ENCODE measurements around the gene ATP5MK. TPM values are rescaled to one million over a fixed set of nuclear protein-coding genes. Genes with fewer than 3 reads are reported as not detected.

The ATP5MK gene
- polyA plus RNA-seq, 1 of the 3 experiments (the other 2 are of a cell fraction) = 408 TPM

DNA sequence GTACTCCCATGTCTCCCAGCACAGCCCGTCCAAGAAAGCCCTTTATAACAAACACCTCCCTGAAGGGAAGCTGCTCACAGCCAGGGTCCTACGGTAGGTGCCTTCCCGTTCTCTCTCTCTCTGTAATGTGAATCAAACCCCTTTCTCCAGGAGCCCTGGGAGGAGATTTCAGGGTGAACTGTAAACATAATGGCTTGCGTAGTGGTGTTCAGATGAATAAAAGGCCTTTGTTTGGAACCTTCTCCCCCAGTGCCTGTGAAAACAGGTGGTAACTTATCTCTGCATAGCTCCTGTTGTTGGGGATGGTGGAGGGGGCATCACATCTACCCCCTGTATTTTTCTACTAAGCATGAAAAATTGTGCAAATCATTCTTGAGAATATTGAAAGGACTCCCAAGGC is 43.5 kb upstream of the ATP5MK start:
- Histone ChIP-seq H3K4me2 (no peak overlapping the region), H3F3A (replicated peaks; ENCODE audit: insufficient read depth) (no peaks in the 10 kb centered on the region), H3K9me3 (no peaks in the 10 kb centered on the region), H3K4me1 (ENCODE audit: control insufficient read depth in 1 of 2, insufficient read depth in 2 of 2, low read depth in 1 of 2, low read length in 1 of 2) (no peaks in the 10 kb centered on the region), H3K79me2 (ENCODE audit: insufficient read depth) (no peaks in the 10 kb centered on the region), H3K27me3 (ENCODE audit: insufficient read depth) (no peaks in the 10 kb centered on the region), H2AFZ (ENCODE audit: low read depth) (no peak overlapping the region), H3K9ac (no peak overlapping the region), H3K36me3 (replicated peaks in 1 of 2; ENCODE audit: control insufficient read depth in 1 of 2, insufficient read depth in 2 of 2, low read length in 1 of 2) (peaks cover 47 to 85% of the 10 kb centered on the region in 2 experiments), H3K4me3 (ENCODE audit: low read depth in 2 of 2, low read length in 1 of 2) (no peak overlapping the region), H4K20me1 (ENCODE audit: insufficient read depth) (no peaks in the 10 kb centered on the region), H3K27ac (ENCODE audit: low read depth in 2 of 2, low read length in 1 of 2) (no peak overlapping the region), H3K9me2 (no peaks in the 10 kb centered on the region)
- ChIA-PET POLR2A (no interaction called here), CTCF (no interaction called here)
- no peak for DNase-seq
- WGBS (ENCODE audit: low lambda C conversion rate) = 97% methylated on average over 4 of the region's 4 CpGs
- TF ChIP-seq, protein P1, sequence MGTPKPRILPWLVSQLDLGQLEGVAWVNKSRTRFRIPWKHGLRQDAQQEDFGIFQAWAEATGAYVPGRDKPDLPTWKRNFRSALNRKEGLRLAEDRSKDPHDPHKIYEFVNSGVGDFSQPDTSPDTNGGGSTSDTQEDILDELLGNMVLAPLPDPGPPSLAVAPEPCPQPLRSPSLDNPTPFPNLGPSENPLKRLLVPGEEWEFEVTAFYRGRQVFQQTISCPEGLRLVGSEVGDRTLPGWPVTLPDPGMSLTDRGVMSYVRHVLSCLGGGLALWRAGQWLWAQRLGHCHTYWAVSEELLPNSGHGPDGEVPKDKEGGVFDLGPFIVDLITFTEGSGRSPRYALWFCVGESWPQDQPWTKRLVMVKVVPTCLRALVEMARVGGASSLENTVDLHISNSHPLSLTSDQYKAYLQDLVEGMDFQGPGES (IDR thresholded peaks at IDR 0.05; ENCODE audit: low read depth, low read length) = no peak
- TF ChIP-seq POLR2AphosphoS5 (IDR thresholded peaks at IDR 0.05; ENCODE audit: low read depth, low read length) (no peak), SMC3 (IDR thresholded peaks at IDR 0.05; ENCODE audit: low read depth, low read length) (no peak), JUND (IDR thresholded peaks at IDR 0.05) (no peak)
- TF ChIP-seq, protein P2, sequence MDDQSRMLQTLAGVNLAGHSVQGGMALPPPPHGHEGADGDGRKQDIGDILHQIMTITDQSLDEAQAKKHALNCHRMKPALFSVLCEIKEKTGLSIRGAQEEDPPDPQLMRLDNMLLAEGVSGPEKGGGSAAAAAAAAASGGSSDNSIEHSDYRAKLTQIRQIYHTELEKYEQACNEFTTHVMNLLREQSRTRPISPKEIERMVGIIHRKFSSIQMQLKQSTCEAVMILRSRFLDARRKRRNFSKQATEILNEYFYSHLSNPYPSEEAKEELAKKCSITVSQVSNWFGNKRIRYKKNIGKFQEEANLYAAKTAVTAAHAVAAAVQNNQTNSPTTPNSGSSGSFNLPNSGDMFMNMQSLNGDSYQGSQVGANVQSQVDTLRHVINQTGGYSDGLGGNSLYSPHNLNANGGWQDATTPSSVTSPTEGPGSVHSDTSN (IDR thresholded peaks at IDR 0.05) = no peak

DNA sequence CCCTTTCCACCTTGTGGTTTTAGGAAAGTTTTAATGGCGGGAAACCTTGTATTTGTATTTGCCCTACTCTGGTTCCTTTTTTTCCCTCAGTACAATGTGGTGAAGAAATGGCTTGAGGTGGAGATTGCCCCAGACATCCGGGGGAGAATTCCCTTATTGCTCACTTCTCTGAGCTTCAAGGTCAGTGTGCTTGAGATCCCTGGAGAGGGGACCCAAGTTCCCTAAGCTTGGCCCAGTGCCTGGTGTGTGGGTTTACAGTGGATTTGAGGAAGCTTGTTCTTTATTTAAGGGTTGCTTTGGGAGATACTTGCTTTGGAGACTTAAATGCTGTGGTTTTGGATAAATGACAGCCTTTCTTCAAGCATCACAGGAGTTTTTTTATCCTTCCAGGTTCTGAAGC is 37.6 kb upstream of the ATP5MK start:
- Histone ChIP-seq H2AFZ (ENCODE audit: low read depth) (no peak overlapping the region), H3K79me2 (ENCODE audit: insufficient read depth) (no peaks in the 10 kb centered on the region), H3K9me3 (no peaks in the 10 kb centered on the region), H3K9ac (no peak overlapping the region), H3K9me2 (no peaks in the 10 kb centered on the region), H3K4me1 (ENCODE audit: control insufficient read depth in 1 of 2, insufficient read depth in 2 of 2, low read depth in 1 of 2, low read length in 1 of 2) (no peaks in the 10 kb centered on the region), H3K27ac (ENCODE audit: low read depth in 2 of 2, low read length in 1 of 2) (no peak overlapping the region), H3K4me2 (no peak overlapping the region), H3K27me3 (ENCODE audit: insufficient read depth) (no peaks in the 10 kb centered on the region), H3F3A (replicated peaks; ENCODE audit: insufficient read depth) (no peaks in the 10 kb centered on the region), H3K4me3 (ENCODE audit: low read depth in 2 of 2, low read length in 1 of 2) (no peak overlapping the region), H3K36me3 (replicated peaks in 1 of 2; ENCODE audit: control insufficient read depth in 1 of 2, insufficient read depth in 2 of 2, low read length in 1 of 2) (peaks cover 70 to 76% of the 10 kb centered on the region in 2 experiments), H4K20me1 (ENCODE audit: insufficient read depth) (no peaks in the 10 kb centered on the region)
- no peak for DNase-seq
- 90% methylated on average over 2 of the region's 2 CpGs for WGBS (ENCODE audit: low lambda C conversion rate)
- CTCF ChIA-PET = interaction anchor here (0.9 to 1.3 kb wide), 2 partner anchors 17 to 51 kb away, joined by 5 to 6 read pairs; no protein-coding TSS in a partner anchor
- TF ChIP-seq SMC3 (IDR thresholded peaks at IDR 0.05; ENCODE audit: low read depth, low read length) = no peak
- TF ChIP-seq, protein P3, sequence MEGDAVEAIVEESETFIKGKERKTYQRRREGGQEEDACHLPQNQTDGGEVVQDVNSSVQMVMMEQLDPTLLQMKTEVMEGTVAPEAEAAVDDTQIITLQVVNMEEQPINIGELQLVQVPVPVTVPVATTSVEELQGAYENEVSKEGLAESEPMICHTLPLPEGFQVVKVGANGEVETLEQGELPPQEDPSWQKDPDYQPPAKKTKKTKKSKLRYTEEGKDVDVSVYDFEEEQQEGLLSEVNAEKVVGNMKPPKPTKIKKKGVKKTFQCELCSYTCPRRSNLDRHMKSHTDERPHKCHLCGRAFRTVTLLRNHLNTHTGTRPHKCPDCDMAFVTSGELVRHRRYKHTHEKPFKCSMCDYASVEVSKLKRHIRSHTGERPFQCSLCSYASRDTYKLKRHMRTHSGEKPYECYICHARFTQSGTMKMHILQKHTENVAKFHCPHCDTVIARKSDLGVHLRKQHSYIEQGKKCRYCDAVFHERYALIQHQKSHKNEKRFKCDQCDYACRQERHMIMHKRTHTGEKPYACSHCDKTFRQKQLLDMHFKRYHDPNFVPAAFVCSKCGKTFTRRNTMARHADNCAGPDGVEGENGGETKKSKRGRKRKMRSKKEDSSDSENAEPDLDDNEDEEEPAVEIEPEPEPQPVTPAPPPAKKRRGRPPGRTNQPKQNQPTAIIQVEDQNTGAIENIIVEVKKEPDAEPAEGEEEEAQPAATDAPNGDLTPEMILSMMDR (IDR thresholded peaks at IDR 0.05) = no peak
- no peak for TF ChIP-seq TAF1 (IDR thresholded peaks at IDR 0.05; ENCODE audit: borderline replicate concordance, low read depth, low read length)
- POLR2A ChIA-PET = interaction anchor here (0.6 kb wide), 1 partner anchor 90 kb away, joined by 3 read pairs; no protein-coding TSS in a partner anchor
